Naive thymus-derived CD4-positive, alpha-beta T cell (primary cell): ENCODE results near the gene EXT2. TPM values are rescaled to one million over a fixed set of nuclear protein-coding genes. Genes with fewer than 3 reads are reported as not detected.

Source experiments
- ATAC-seq: fragments of 150-1000 bp; cut with Tn5 transposase; 2 replicates; pipeline ENCODE4 v1.10.0; 2021; ENCODE audit warnings: mild to moderate bottlenecking, moderate library complexity
- CTCF ChIA-PET: fragments of 350-600 bp; sonication (Branson Sonifier 250); formaldehyde crosslinking; loops from one replicate; lab custom pipeline; 2021; ENCODE audit warnings: antibody characterized with exemption; lab: Charles Lee
- POLR2A ChIA-PET: fragments of 350-600 bp; sonication (Branson Sonifier 250); formaldehyde crosslinking; loops from one replicate; lab custom pipeline; 2021; ENCODE audit warnings: antibody characterized with exemption, inconsistent platforms; lab: Charles Lee
- DNase-seq, 9 donors: peaks; one replicate each; pipeline versions ENCODE4 v3.0.0 to v3.0.0-alpha.2; 2020 to 2022; ENCODE audit warnings: mixed read lengths in 1 of 9
- H3K27ac ChIP-seq: one replicate; pipeline ENCODE4 v1.7.0; 2013; ENCODE audit warnings: mild to moderate bottlenecking, low read depth, low read length, moderate library complexity
- H3K27me3 ChIP-seq, 2 donors: one replicate each; pipeline ENCODE4 v1.7.0; 2013; ENCODE audit warnings: low read length in 2 of 2, mild to moderate bottlenecking in 2 of 2, moderate library complexity in 2 of 2; ENCODE audit not compliant: control insufficient read depth in 2 of 2, insufficient read depth in 2 of 2
- H3K36me3 ChIP-seq, 3 experiments: 1 replicate in 2 of 3; 2 replicates in 1 of 3; pipeline ENCODE4 v1.7.0; 2013; ENCODE audit warnings: low read length in 3 of 3, mild to moderate bottlenecking in 3 of 3, moderate library complexity in 1 of 3; ENCODE audit not compliant: insufficient read depth in 3 of 3, control insufficient read depth in 2 of 3
- H3K4me1 ChIP-seq, 2 donors: one replicate each; pipeline ENCODE4 v1.7.0; 2013; ENCODE audit warnings: low read length in 2 of 2, mild to moderate bottlenecking in 2 of 2, moderate library complexity in 1 of 2; ENCODE audit not compliant: control insufficient read depth in 2 of 2, insufficient read depth in 2 of 2
- H3K4me3 ChIP-seq: 2 replicates; pipeline ENCODE4 v1.7.0; 2013; ENCODE audit warnings: mild to moderate bottlenecking, low read length
- H3K9me3 ChIP-seq, 3 experiments: 1 replicate in 2 of 3; 2 replicates in 1 of 3; pipeline ENCODE4 v1.7.0; 2013; ENCODE audit warnings: low read length in 3 of 3; ENCODE audit not compliant: control insufficient read depth in 2 of 3
- H3K27ac Mint-ChIP-seq, 9 donors: one replicate each; pipeline ENCODE4 v1.8.0; 2020 to 2022; ENCODE audit warnings: mixed read lengths in 9 of 9, mild to moderate bottlenecking in 8 of 9, moderate library complexity in 5 of 9, inconsistent platforms in 2 of 9
- H3K27me3 Mint-ChIP-seq, 5 donors: one replicate each; pipeline ENCODE4 v1.8.0; 2021 to 2022; ENCODE audit warnings: mixed read lengths in 5 of 5, mild to moderate bottlenecking in 1 of 5
- H3K36me3 Mint-ChIP-seq, 5 donors: one replicate each; pipeline ENCODE4 v1.8.0; 2020 to 2022; ENCODE audit warnings: mixed read lengths in 5 of 5, mild to moderate bottlenecking in 3 of 5, inconsistent platforms in 1 of 5
- H3K4me1 Mint-ChIP-seq, 7 donors: one replicate each; pipeline ENCODE4 v1.8.0; 2020 to 2022; ENCODE audit warnings: mixed read lengths in 7 of 7, mild to moderate bottlenecking in 3 of 7, inconsistent platforms in 1 of 7
- H3K4me3 Mint-ChIP-seq, 10 donors: one replicate each; pipeline ENCODE4 v1.8.0; 2020 to 2022; ENCODE audit warnings: mild to moderate bottlenecking in 10 of 10, mixed read lengths in 10 of 10, moderate library complexity in 6 of 10, inconsistent platforms in 2 of 10
- H3K9me3 Mint-ChIP-seq, 11 donors: one replicate each; pipeline ENCODE4 v1.8.0; 2020 to 2022; ENCODE audit warnings: mixed read lengths in 11 of 11, mild to moderate bottlenecking in 4 of 11, inconsistent platforms in 1 of 11, moderate library complexity in 1 of 11
- intact Hi-C, 2 donors: fragments of 100-400 bp; cut with micrococcal nuclease; formaldehyde crosslinking; loops; one replicate each; pipeline ENCODE4 v1.15.1; 2023
- polyA plus RNA-seq, 2 donors: library from polyadenylated mRNA; unstranded; fragments of 300-500 nt; fragmentation: Illumina TruSeq; gene quantifications; one replicate each; pipeline ENCODE4 v1.2.3, GENCODE V29; 2021
- total RNA-seq, 6 experiments: library from RNA in 5 of 6; stranded (reverse) in 5 of 6; gene quantifications; 1 replicate in 5 of 6; 2 replicates in 1 of 6; pipeline ENCODE4 v1.2.3 and lab custom pipeline; 2021 to 2026

EXT2 gene
- total and polyA plus RNA-seq, 7 experiments from 2014 or later, result 27.2 to 43.9 (median 31.5) TPM

GRCh38 chr11:44147751-44148150 lies 52.3 kb downstream of the EXT2 start:
- Mint-ChIP-seq H3K27ac (no peak overlapping the region), H3K27me3 (no peaks in the 10 kb centered on the region), H3K36me3 (peaks cover 26 to 96% (median 84%) of the 10 kb centered on the region in 5 donors), H3K4me1 (no peaks in the 10 kb centered on the region), H3K4me3 (no peak overlapping the region), H3K9me3 (peaks cover 0 to 20% (median 6%) of the 10 kb centered on the region in 11 donors)
- POLR2A ChIA-PET, result no interaction called here
- Histone ChIP-seq H3K4me3 (no peak overlapping the region), H3K36me3 (peaks cover 0 to 35% (median 3%) of the 10 kb centered on the region in 3 experiments), H3K27me3 (no peaks in the 10 kb centered on the region), H3K27ac (no peak overlapping the region), H3K4me1 (no peaks in the 10 kb centered on the region), H3K9me3 (no peaks in the 10 kb centered on the region)
- ATAC-seq (no peak), DNase-seq (no peak)
- CTCF ChIA-PET, result no interaction called here
- intact Hi-C loops, result no loop called here

DNA sequence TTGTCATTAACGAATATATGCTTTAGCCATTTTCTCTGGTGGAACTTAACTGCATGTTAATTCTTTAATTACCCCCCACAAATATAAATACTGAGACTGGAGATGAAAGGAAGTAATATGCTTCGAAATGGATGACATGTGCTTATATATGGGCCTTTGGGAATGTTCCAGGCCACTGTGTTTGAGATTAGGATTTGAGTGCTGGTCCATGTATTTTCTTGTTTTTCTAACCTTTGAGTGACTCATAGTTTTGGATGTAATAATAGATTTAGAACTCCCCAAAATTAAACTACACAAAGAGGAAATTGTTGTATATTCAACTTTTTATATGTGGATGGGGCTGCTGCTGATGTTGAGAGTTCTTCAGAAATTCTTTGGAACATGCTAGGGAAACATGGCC lies 54.2 kb downstream of the EXT2 start:
- ChIA-PET POLR2A (no interaction called here), CTCF (no interaction called here)
- H3K9me3 ChIP-seq, result no peaks in the 10 kb centered on the region
- no peak overlapping the region for H3K27ac ChIP-seq
- Mint-ChIP-seq H3K36me3 (peaks cover 31 to 94% (median 89%) of the 10 kb centered on the region in 5 donors), H3K9me3 (peaks cover 0 to 26% (median 8%) of the 10 kb centered on the region in 11 donors), H3K27me3 (no peaks in the 10 kb centered on the region), H3K4me3 (no peak overlapping the region), H3K27ac (no peak overlapping the region), H3K4me1 (peaks cover 0 to 5% (median 0%) of the 10 kb centered on the region in 7 donors)
- peaks cover 0 to 28% (median 3%) of the 10 kb centered on the region in 3 experiments for H3K36me3 ChIP-seq
- ATAC-seq (no peak), DNase-seq (no peak)
- intact Hi-C loops, result no loop called here
- no peaks in the 10 kb centered on the region for H3K4me1 ChIP-seq
- H3K4me3 ChIP-seq, result no peak overlapping the region
- no peaks in the 10 kb centered on the region for H3K27me3 ChIP-seq

GRCh38 chr11:44150401-44150800 lies 54.9 kb downstream of the EXT2 start:
- H3K36me3 Mint-ChIP-seq, result peaks cover 31 to 94% (median 82%) of the 10 kb centered on the region in 5 donors

GRCh38 chr11:44157019-44157418 lies 61.5 kb downstream of the EXT2 start:
- intact Hi-C loops, result no loop called here
- Mint-ChIP-seq H3K27me3 (no peaks in the 10 kb centered on the region), H3K4me1 (peaks cover 12 to 26% (median 19%) of the 10 kb centered on the region in 7 donors), H3K36me3 (peaks cover 15 to 87% (median 60%) of the 10 kb centered on the region in 5 donors), H3K27ac (no peak overlapping the region), H3K9me3 (peaks cover 0 to 14% (median 4%) of the 10 kb centered on the region in 11 donors), H3K4me3 (no peak overlapping the region)
- Histone ChIP-seq H3K4me1 (no peaks in the 10 kb centered on the region), H3K27me3 (no peaks in the 10 kb centered on the region), H3K36me3 (peaks cover 0 to 8% (median 0%) of the 10 kb centered on the region in 3 experiments), H3K27ac (no peak overlapping the region), H3K4me3 (no peak overlapping the region), H3K9me3 (no peaks in the 10 kb centered on the region)
- ChIA-PET CTCF (no interaction called here), POLR2A (no interaction called here)
- no peak for DNase-seq
- no peak for ATAC-seq

More at GRCh38 chr11:44150401-44150800, 54.9 kb downstream of the EXT2 start:
- ATAC-seq (no peak), DNase-seq (no peak)
- no peak overlapping the region for H3K4me3 ChIP-seq
- peaks cover 0 to 24% (median 3%) of the 10 kb centered on the region in 3 experiments for H3K36me3 ChIP-seq
- peaks cover 0 to 26% (median 8%) of the 10 kb centered on the region in 11 donors for H3K9me3 Mint-ChIP-seq
- ChIA-PET POLR2A (no interaction called here), CTCF (interaction anchor here (0.5 kb wide), 1 partner anchor 57 kb away, joined by 3 read pairs; no protein-coding TSS in a partner anchor)
- intact Hi-C loops, result no loop called here
- H3K9me3 ChIP-seq, result no peaks in the 10 kb centered on the region
- H3K27me3 ChIP-seq, result no peaks in the 10 kb centered on the region
- no peak overlapping the region for H3K27ac ChIP-seq
- H3K4me1 ChIP-seq, result no peaks in the 10 kb centered on the region
- H3K4me3 Mint-ChIP-seq, result no peak overlapping the region
- H3K27ac Mint-ChIP-seq, result no peak overlapping the region
- H3K4me1 Mint-ChIP-seq, result peaks cover 0 to 10% (median 0%) of the 10 kb centered on the region in 7 donors
- no peaks in the 10 kb centered on the region for H3K27me3 Mint-ChIP-seq

DNA sequence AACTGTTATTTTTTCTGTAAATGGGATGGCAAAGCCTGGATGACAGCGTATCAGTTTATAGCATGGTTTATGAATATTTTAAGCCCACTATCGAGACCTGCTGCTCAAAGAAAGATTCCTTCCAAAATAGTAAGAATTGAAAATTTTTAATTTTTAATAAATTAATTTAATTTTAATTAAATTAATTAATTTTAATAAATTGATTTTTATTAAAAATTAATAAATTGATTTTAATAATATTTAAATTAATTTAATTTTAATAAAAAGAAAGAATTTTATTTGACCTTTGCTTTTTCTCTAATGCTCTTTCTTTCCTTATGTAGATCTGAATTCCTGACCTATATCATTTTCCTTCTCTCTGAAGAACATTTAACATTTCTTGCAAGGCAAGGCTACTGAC lies 62.9 kb downstream of the EXT2 start:
- intact Hi-C loops, result no loop called here
- CTCF ChIA-PET, result no interaction called here
- Histone ChIP-seq H3K4me3 (no peak overlapping the region), H3K9me3 (no peaks in the 10 kb centered on the region), H3K4me1 (no peaks in the 10 kb centered on the region), H3K36me3 (peaks cover 0 to 8% (median 0%) of the 10 kb centered on the region in 3 experiments), H3K27ac (no peak overlapping the region), H3K27me3 (no peaks in the 10 kb centered on the region)
- Mint-ChIP-seq H3K4me1 (peaks cover 12 to 26% (median 19%) of the 10 kb centered on the region in 7 donors), H3K9me3 (peaks cover 0 to 9% (median 2%) of the 10 kb centered on the region in 11 donors), H3K27ac (no peak overlapping the region), H3K36me3 (peaks cover 11 to 74% (median 51%) of the 10 kb centered on the region in 5 donors), H3K27me3 (no peaks in the 10 kb centered on the region), H3K4me3 (peak overlapping the region in 1 of 10 donors; percentile 1)
- POLR2A ChIA-PET, result no interaction called here
- ATAC-seq (no peak), DNase-seq (no peak)

- H3K27me3 Mint-ChIP-seq, result no peaks in the 10 kb centered on the region
- peak overlapping the region in 1 of 9 donors; percentile 28 for H3K27ac Mint-ChIP-seq
- ATAC-seq (no peak), DNase-seq (no peak)
- Histone ChIP-seq H3K27me3 (no peaks in the 10 kb centered on the region), H3K36me3 (peaks cover 0 to 8% (median 0%) of the 10 kb centered on the region in 3 experiments), H3K4me1 (no peaks in the 10 kb centered on the region), H3K4me3 (no peak overlapping the region), H3K9me3 (no peaks in the 10 kb centered on the region), H3K27ac (no peak overlapping the region)
- intact Hi-C loops, result no loop called here
- ChIA-PET POLR2A (no interaction called here), CTCF (no interaction called here)
- H3K9me3 Mint-ChIP-seq, result peaks cover 0 to 9% (median 0%) of the 10 kb centered on the region in 11 donors
- H3K4me3 Mint-ChIP-seq, result no peak overlapping the region
- H3K4me1 Mint-ChIP-seq, result peaks cover 12 to 24% (median 16%) of the 10 kb centered on the region in 7 donors
- H3K36me3 Mint-ChIP-seq, result peaks cover 11 to 66% (median 39%) of the 10 kb centered on the region in 5 donors
Observed at GRCh38 chr11:44159848-44160721, 64.6 kb downstream of the EXT2 start.
